C4-2B (cell line): ENCODE data around the gene VGLL4.

Experiments
- CTCF ChIP-seq: fragments of 450-650 bp; conservative IDR thresholded peaks from 2 replicates; pipeline ENCODE4 v1.5.1; 2017; ENCODE audit warnings: mild to moderate bottlenecking
- ZFX ChIP-seq: fragments of 450-650 bp; IDR thresholded peaks from 2 replicates; pipeline ENCODE4 v1.6.1; 2017

GRCh38 chr3:11638495-11639358, 5.0 kb downstream of the VGLL4 start:
- TF ChIP-seq CTCF (no peak), ZFX (no peak)
